ENCODE results near the gene ZBTB5.

Gene ZBTB5

DNA sequence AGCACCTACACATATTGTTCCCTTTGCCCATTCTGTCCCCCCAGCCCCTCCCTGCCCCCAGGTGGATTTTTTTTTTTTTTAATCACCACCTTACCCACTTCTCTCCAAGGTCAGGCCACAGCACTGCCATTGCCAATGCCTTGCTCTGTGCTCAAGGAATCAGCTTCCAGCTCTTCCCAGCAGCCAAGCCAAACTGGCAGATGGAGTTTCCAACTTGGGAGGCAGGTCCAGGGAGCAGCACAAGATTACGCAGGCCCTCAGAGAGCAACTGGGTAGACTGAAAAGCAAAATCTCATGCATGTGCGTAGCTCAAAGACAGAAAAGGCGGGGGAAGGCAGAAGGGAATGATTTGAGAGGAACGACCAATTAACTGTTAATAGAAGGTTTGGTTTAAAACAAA lies 27.6 kb downstream of the ZBTB5 start:
- DNase-seq = no peak

DNA sequence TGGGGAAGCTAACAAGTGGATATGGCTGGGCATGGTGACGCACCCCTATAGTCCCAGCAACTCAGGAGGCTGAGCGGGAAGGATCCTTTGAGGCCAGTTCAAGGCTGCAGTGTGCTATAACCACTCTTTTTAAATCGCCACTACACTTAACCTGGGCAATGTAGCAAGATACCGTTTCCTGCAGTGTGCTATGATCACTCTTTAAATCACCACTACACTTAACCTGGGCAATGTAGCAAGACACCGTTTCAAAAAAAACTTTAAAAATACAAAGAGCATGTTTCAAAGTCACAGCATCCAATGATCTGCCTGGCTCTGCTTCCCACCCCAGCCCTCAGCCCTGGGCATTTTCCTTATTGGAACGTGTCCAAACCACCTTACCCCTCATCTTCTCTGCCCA lies 28.2 kb downstream of the ZBTB5 start:
- Histone ChIP-seq H3K36me3 (ENCODE audit: insufficient read depth, low read length) (peaks cover 86% of the 10 kb centered on the region), H3K27me3 (ENCODE audit: insufficient read depth, low read length, poor library complexity) (no peaks in the 10 kb centered on the region), H3K4me2 (ENCODE audit: insufficient read depth, low read length) (no peak overlapping the region), H3K9ac (ENCODE audit: low read depth, low read length) (no peak overlapping the region), H3K4me3 (ENCODE audit: low read depth in 1 of 2, low read length in 2 of 2) (no peak overlapping the region), H3K27ac (ENCODE audit: low read length) (no peak overlapping the region), H3K9me3 (ENCODE audit: insufficient read depth, low read length, severe bottlenecking) (no peaks in the 10 kb centered on the region), H4K20me1 (ENCODE audit: insufficient read depth, low read length) (peaks cover 9% of the 10 kb centered on the region), H2AFZ (ENCODE audit: low read depth, low read length) (no peak overlapping the region), H3K4me1 (ENCODE audit: insufficient read depth, low read length) (no peaks in the 10 kb centered on the region), H3K79me2 (ENCODE audit: insufficient read depth, low read length) (peaks cover 5% of the 10 kb centered on the region; the same call in 1 of the 2 replicates)
- DNase-seq = no peak
- no peak for ATAC-seq (ENCODE audit: insufficient read depth, low read depth)
- TF ChIP-seq, protein P1, sequence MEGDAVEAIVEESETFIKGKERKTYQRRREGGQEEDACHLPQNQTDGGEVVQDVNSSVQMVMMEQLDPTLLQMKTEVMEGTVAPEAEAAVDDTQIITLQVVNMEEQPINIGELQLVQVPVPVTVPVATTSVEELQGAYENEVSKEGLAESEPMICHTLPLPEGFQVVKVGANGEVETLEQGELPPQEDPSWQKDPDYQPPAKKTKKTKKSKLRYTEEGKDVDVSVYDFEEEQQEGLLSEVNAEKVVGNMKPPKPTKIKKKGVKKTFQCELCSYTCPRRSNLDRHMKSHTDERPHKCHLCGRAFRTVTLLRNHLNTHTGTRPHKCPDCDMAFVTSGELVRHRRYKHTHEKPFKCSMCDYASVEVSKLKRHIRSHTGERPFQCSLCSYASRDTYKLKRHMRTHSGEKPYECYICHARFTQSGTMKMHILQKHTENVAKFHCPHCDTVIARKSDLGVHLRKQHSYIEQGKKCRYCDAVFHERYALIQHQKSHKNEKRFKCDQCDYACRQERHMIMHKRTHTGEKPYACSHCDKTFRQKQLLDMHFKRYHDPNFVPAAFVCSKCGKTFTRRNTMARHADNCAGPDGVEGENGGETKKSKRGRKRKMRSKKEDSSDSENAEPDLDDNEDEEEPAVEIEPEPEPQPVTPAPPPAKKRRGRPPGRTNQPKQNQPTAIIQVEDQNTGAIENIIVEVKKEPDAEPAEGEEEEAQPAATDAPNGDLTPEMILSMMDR (IDR thresholded peaks at IDR 0.05; ENCODE audit: borderline replicate concordance, extremely low read depth, low read length, poor library complexity, severe bottlenecking) = no peak

More for the DNA sequence above, 27.6 kb downstream of the ZBTB5 start:
- Histone ChIP-seq H3K4me1 (ENCODE audit: insufficient read depth, low read length) (no peaks in the 10 kb centered on the region), H3K9me3 (ENCODE audit: insufficient read depth, low read length, severe bottlenecking) (no peaks in the 10 kb centered on the region), H3K79me2 (ENCODE audit: insufficient read depth, low read length) (peaks cover 11% of the 10 kb centered on the region; the same call in 1 of the 2 replicates), H3K4me2 (ENCODE audit: insufficient read depth, low read length) (no peak overlapping the region), H2AFZ (ENCODE audit: low read depth, low read length) (no peak overlapping the region), H3K9ac (ENCODE audit: low read depth, low read length) (no peak overlapping the region), H3K4me3 (ENCODE audit: low read depth in 1 of 2, low read length in 2 of 2) (no peak overlapping the region), H4K20me1 (ENCODE audit: insufficient read depth, low read length) (peaks cover 12% of the 10 kb centered on the region), H3K27ac (ENCODE audit: low read length) (no peak overlapping the region), H3K27me3 (ENCODE audit: insufficient read depth, low read length, poor library complexity) (no peaks in the 10 kb centered on the region), H3K36me3 (ENCODE audit: insufficient read depth, low read length) (peaks cover 91% of the 10 kb centered on the region)
- TF ChIP-seq, protein P1 (IDR thresholded peaks at IDR 0.05; ENCODE audit: borderline replicate concordance, extremely low read depth, low read length, poor library complexity, severe bottlenecking) = no peak
- TF ChIP-seq EZH2 (IDR thresholded peaks at IDR 0.05; ENCODE audit: borderline replicate concordance, low read depth, low read length, severe bottlenecking) = no peak
- no peak for ATAC-seq (ENCODE audit: insufficient read depth, low read depth)

DNA sequence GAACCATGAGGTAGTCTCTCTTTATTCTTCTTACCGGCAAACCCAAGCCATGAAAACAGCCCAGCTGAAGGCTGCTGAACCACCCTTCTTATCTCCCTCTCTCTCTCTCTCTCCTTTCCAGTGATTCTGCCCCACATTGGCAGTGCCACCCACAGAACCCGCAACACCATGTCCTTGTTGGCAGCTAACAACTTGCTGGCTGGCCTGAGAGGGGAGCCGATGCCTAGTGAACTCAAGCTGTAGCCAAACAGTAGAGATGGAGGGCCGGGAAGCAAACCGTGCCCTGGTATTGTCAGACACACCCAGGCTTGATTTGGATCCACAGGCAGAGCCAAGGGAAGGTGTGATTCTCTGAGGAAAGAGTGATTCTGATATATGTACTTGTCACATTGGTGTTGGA lies 28.7 kb downstream of the ZBTB5 start:
- H2AFZ ChIP-seq (ENCODE audit: low read depth, low read length) = no peak overlapping the region
- H3K4me3 ChIP-seq (ENCODE audit: low read depth in 1 of 2, low read length in 2 of 2) = no peak overlapping the region
- ATAC-seq (ENCODE audit: insufficient read depth, low read depth) = no peak
- DNase-seq = no peak
- H3K27ac ChIP-seq (ENCODE audit: low read length) = no peak overlapping the region
- H3K79me2 ChIP-seq (ENCODE audit: insufficient read depth, low read length) = peaks cover 5% of the 10 kb centered on the region; the same call in 1 of the 2 replicates
- H3K4me1 ChIP-seq (ENCODE audit: insufficient read depth, low read length) = no peaks in the 10 kb centered on the region
- no peak overlapping the region for H3K4me2 ChIP-seq (ENCODE audit: insufficient read depth, low read length)
- H3K9ac ChIP-seq (ENCODE audit: low read depth, low read length) = no peak overlapping the region
- TF ChIP-seq, protein P1 (IDR thresholded peaks at IDR 0.05; ENCODE audit: borderline replicate concordance, extremely low read depth, low read length, poor library complexity, severe bottlenecking) = no peak
- no peak for TF ChIP-seq EZH2 (IDR thresholded peaks at IDR 0.05; ENCODE audit: borderline replicate concordance, low read depth, low read length, severe bottlenecking)
- H3K9me3 ChIP-seq (ENCODE audit: insufficient read depth, low read length, severe bottlenecking) = no peaks in the 10 kb centered on the region
- H4K20me1 ChIP-seq (ENCODE audit: insufficient read depth, low read length) = peaks cover 4% of the 10 kb centered on the region
- peaks cover 86% of the 10 kb centered on the region for H3K36me3 ChIP-seq (ENCODE audit: insufficient read depth, low read length)
- no peaks in the 10 kb centered on the region for H3K27me3 ChIP-seq (ENCODE audit: insufficient read depth, low read length, poor library complexity)

All from DND-41 (cell line).